Nephron (organoid): ENCODE results near the gene CTNNBL1.
A peak's percentile ranks its signal among the peaks of the same experiment; 100 is the strongest.

Source experiments
- H3K27ac Mint-ChIP-seq, 3 experiments: 2 replicates each; pipeline ENCODE4 v1.8.0; 2020; ENCODE audit warnings: mixed read lengths in 3 of 3, mild to moderate bottlenecking in 2 of 3, moderate library complexity in 1 of 3
- H3K27me3 Mint-ChIP-seq: 2 replicates; pipeline ENCODE4 v1.8.0; 2021; ENCODE audit warnings: low read depth, mild to moderate bottlenecking, moderate library complexity, mixed read lengths
- H3K36me3 Mint-ChIP-seq: 2 replicates; pipeline ENCODE4 v1.8.0; 2020; ENCODE audit warnings: low read depth, mixed read lengths
- H3K4me1 Mint-ChIP-seq: 2 replicates; pipeline ENCODE4 v1.8.0; 2020; ENCODE audit warnings: mixed read lengths
- H3K4me3 Mint-ChIP-seq, 3 experiments: 2 replicates each; pipeline ENCODE4 v1.8.0; 2020; ENCODE audit warnings: mild to moderate bottlenecking in 3 of 3, mixed read lengths in 3 of 3, moderate library complexity in 2 of 3
- H3K9me3 Mint-ChIP-seq: 2 replicates; pipeline ENCODE4 v1.8.0; 2020; ENCODE audit warnings: mixed read lengths
- TF ChIP-seq, protein P1 (sequence below), 3 experiments: fragments of 200-600 bp; sonication (generic); IDR thresholded peaks; one replicate each; pipeline ENCODE4 v1.5.0; 2021; ENCODE audit warnings: antibody characterized with exemption in 3 of 3; ENCODE audit not compliant: unreplicated experiment in 3 of 3

Gene CTNNBL1, protein sequence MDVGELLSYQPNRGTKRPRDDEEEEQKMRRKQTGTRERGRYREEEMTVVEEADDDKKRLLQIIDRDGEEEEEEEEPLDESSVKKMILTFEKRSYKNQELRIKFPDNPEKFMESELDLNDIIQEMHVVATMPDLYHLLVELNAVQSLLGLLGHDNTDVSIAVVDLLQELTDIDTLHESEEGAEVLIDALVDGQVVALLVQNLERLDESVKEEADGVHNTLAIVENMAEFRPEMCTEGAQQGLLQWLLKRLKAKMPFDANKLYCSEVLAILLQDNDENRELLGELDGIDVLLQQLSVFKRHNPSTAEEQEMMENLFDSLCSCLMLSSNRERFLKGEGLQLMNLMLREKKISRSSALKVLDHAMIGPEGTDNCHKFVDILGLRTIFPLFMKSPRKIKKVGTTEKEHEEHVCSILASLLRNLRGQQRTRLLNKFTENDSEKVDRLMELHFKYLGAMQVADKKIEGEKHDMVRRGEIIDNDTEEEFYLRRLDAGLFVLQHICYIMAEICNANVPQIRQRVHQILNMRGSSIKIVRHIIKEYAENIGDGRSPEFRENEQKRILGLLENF

DNA sequence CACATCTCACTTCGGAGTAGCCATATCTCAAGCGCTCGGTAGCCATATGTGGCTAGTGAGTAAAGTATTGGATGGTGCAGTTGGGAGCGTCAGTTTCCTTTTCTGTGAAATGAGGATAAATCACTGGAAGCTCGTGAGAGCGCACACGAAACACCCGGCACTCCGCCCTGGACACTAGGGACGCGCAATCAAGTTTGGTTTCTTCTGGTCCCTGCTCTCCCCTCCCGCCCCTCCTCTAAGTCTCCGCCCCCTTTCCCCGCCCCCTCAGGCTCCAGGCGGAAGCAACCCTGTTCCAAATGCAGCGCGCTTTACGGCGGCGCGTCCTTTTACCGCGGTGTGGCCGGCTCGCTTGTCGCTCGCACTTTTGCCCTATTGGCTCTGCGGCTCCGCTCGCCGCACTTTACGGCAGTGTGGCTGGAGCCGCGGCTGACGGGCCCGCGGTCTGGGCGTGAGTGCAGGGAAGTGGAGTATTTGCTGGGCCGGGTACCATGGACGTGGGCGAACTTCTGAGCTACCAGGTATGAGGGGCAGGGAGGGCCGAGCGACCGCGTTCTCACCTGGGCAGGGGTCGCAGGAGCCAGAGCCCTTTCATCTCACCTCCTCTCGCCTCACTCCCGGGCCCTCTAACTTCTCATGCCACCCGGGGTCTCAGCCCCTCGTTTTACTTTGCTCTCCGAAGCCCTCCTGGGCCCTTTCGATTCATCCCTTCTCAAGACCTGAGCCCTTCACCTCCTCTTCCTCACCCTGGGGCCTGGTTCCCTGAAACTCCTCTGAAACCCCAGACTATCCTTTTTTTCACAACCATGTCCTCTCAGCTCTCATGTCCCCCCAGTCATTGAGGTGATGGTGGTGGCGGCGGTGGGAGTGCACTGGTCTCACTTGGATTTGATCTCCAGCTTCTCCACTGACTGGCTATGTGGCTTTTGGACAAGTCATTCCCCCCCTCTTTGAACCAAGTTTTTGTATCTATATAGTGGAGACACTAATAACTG lies at the start of gene CTNNBL1:
CTNNBL1 (plus strand) TSS at position 396 of the 992 bp plus-strand sequence; CDS start at position 489, 93 bp downstream.
- peak within 1 kb of the TSS in 2 of 3 experiments; percentile 31 to 44 for H3K27ac Mint-ChIP-seq
- peaks cover 21% of the 10 kb centered on the region for H3K27me3 Mint-ChIP-seq
- no peaks in the 10 kb centered on the region for H3K9me3 Mint-ChIP-seq
- peaks cover 6% of the 10 kb centered on the region for H3K36me3 Mint-ChIP-seq
- TF ChIP-seq, protein P1, sequence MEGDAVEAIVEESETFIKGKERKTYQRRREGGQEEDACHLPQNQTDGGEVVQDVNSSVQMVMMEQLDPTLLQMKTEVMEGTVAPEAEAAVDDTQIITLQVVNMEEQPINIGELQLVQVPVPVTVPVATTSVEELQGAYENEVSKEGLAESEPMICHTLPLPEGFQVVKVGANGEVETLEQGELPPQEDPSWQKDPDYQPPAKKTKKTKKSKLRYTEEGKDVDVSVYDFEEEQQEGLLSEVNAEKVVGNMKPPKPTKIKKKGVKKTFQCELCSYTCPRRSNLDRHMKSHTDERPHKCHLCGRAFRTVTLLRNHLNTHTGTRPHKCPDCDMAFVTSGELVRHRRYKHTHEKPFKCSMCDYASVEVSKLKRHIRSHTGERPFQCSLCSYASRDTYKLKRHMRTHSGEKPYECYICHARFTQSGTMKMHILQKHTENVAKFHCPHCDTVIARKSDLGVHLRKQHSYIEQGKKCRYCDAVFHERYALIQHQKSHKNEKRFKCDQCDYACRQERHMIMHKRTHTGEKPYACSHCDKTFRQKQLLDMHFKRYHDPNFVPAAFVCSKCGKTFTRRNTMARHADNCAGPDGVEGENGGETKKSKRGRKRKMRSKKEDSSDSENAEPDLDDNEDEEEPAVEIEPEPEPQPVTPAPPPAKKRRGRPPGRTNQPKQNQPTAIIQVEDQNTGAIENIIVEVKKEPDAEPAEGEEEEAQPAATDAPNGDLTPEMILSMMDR (IDR thresholded peaks at IDR 0.05; ENCODE audit: unreplicated experiment in 3 of 3) = no peak
- peak within 1 kb of the TSS; percentile 97 to 99 (median 98) for H3K4me3 Mint-ChIP-seq
- H3K4me1 Mint-ChIP-seq = peaks cover 14% of the 10 kb centered on the region

DNA sequence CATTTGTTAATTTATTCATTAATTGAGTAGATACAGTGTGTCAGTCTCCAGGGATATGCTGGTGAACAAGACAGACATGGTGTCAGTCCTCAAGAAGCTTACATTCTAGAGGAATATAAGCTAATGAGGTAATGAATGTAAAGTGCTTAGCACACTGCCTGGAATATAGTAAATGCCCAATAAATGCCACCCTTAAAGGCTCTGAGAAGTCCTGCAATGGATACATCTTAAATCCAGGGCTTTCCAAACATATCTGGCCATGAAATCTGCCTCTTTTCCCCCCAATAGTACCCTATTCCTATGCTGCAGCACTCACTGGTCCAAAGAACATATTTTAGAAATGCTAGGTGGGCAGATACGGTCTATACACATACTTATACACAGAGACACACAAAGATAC lies 49.2 kb upstream of the CTNNBL1 start:
- no peak overlapping the region for H3K27ac Mint-ChIP-seq
- peaks cover 55% of the 10 kb centered on the region for H3K27me3 Mint-ChIP-seq
- no peak overlapping the region for H3K4me3 Mint-ChIP-seq
- H3K36me3 Mint-ChIP-seq = peaks cover 4% of the 10 kb centered on the region
- no peaks in the 10 kb centered on the region for H3K4me1 Mint-ChIP-seq
- TF ChIP-seq, protein P1 (IDR thresholded peaks at IDR 0.05; ENCODE audit: unreplicated experiment in 3 of 3) = no peak
- H3K9me3 Mint-ChIP-seq = no peaks in the 10 kb centered on the region

DNA sequence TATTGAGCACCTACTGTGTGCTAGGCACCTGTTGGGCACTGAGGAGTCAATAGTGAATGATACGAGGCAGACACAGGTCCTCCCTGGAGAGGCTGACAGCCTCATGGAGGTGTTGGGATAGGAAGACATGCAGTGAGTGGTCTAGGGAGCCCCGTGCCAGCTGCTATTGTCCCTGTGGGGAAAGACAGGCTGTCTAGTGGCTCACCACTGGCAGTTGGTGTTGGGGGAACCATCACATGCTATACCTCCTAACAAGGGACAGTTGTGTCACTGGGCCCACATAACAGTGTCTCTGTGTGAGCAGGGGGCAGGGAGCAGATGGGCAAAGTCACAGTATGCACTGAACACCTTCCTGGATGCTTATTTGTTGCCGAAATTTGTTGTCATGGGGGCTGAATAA lies 45.9 kb upstream of the CTNNBL1 start:
- Mint-ChIP-seq H3K4me1 (no peaks in the 10 kb centered on the region), H3K27me3 (peaks cover 30% of the 10 kb centered on the region), H3K9me3 (no peaks in the 10 kb centered on the region), H3K27ac (no peak overlapping the region), H3K4me3 (no peak overlapping the region), H3K36me3 (no peaks in the 10 kb centered on the region)
- TF ChIP-seq, protein P1 (IDR thresholded peaks at IDR 0.05; ENCODE audit: unreplicated experiment in 3 of 3) = no peak

DNA sequence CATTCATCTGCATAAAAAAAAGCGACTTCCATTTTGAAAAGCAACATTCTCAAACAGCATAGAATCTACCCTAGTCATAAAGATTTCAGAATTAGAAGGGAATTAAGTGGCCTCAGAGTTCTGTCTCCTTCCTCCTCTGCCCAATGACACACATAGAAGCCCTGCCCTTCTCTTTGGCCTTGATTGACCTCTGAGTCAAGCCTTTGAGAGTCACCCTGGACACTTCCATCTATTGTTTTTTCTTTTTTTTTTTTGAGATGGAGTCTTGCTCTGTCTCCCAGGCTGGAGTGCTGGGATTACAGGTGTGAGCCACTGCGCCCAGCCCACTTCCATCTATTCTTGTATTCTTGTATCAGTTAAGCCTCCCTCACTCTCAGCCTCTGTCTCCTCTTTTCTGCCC lies 44.8 kb upstream of the CTNNBL1 start:
- H3K27me3 Mint-ChIP-seq = peaks cover 22% of the 10 kb centered on the region
- no peak overlapping the region for H3K4me3 Mint-ChIP-seq
- no peaks in the 10 kb centered on the region for H3K36me3 Mint-ChIP-seq
- no peaks in the 10 kb centered on the region for H3K4me1 Mint-ChIP-seq
- H3K9me3 Mint-ChIP-seq = no peaks in the 10 kb centered on the region
- H3K27ac Mint-ChIP-seq = no peak overlapping the region
- TF ChIP-seq, protein P1 (IDR thresholded peaks at IDR 0.05; ENCODE audit: unreplicated experiment in 3 of 3) = no peak

DNA sequence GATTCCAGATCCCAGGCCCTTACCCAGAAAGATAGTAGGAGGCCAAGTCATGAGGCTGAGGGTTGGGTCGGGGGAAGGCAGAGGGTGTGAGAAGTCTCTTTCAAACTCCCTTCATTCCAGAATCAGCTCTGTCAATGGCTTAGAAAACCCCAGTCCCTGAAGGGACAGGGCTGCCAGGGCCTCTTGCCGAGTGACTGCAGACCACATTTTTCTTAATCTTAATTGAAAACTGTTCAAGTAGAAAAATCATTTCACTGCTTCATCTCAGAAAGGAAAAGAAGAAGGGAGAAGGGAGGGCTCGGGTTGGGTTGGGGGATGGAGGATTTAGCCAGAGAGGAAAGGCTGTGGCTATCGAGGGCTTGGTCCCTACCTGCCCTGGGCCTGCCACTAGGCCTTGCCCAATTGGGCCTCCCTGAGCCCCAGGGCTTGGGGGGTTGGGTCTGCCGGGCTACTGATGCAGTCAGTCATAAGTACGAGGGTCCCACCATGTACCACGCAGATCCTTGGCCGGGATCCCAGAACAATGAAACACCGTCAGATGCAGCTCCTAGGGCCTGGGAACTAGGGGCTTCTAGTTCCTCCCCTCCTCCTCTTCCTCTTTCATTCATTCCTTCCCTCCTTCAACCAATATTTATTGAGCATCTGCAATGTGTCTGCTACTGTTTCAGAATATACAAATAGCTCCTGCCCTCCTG lies 44.0 kb upstream of the CTNNBL1 start:
- Mint-ChIP-seq H3K4me3 (no peak overlapping the region), H3K27ac (no peak overlapping the region), H3K4me1 (no peaks in the 10 kb centered on the region), H3K9me3 (no peaks in the 10 kb centered on the region), H3K27me3 (peaks cover 16% of the 10 kb centered on the region), H3K36me3 (no peaks in the 10 kb centered on the region)
- TF ChIP-seq, protein P1 (IDR thresholded peaks at IDR 0.05; ENCODE audit: unreplicated experiment in 3 of 3) = no peak
